GM12891 (cell line): Measurements from ENCODE around the gene KIAA0040.

Source experiments
- PAX5 ChIP-seq: IDR thresholded peaks from 2 replicates; pipeline ENCODE4 v1.6.1; 2011; ENCODE audit warnings: low read length, moderate library complexity, mild to moderate bottlenecking; ENCODE audit not compliant: insufficient read depth, severe bottlenecking
- POLR2A ChIP-seq: IDR thresholded peaks from 2 replicates; pipeline ENCODE4 v1.6.1; 2011; ENCODE audit warnings: low read depth, low read length, control low read depth

GRCh38 chr1:175221557-175222175 lies 29.1 kb upstream of the KIAA0040 start:
- TF ChIP-seq POLR2A (no peak), PAX5 (no peak)
